Measurements from ENCODE around the gene SCD. TPM values are rescaled to one million over a fixed set of nuclear protein-coding genes. Genes with fewer than 3 reads are reported as not detected.

The SCD gene
- total and polyA plus RNA-seq, 9 of the 15 experiments (the other 6 are each of a cell fraction or from before 2014, with no cell fraction given) = 114 to 486 (median 188) TPM

DNA sequence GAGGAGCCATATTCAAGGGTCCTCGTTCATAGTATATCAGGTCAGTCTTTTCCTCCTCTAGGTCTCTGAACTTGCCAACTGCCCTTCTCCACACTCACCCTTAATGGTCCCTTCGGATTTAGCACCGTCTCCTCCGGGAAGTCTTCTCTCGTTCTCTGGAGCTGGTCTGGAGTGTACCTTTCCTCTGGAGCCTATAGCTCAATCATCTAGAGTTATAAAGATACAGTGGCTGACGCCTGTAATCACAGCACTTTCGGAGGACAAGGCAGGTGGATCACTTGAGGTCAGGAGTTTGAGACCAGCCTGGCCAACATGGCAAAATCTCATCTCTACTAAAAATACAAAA lies 4.4 kb upstream of the SCD start:
- H2AFZ ChIP-seq (ENCODE audit: low read depth, low read length) = peak overlapping the region; percentile 96
- H3K9me3 ChIP-seq (replicated peaks; ENCODE audit: control insufficient read depth, insufficient read depth, low read depth, low read length) = no peaks in the 10 kb centered on the region
- DNase-seq (ENCODE audit: extremely low read depth in 1 of 4, low spot score in 3 of 4) = no peak
- H3K9me1 ChIP-seq (ENCODE audit: control insufficient read depth, insufficient read depth, low read length) = no peaks in the 10 kb centered on the region
- peak overlapping the region; percentile 24; the same call in 1 of the 2 replicates for H3K4me2 ChIP-seq (ENCODE audit: insufficient read depth, low read length)
- CTCF ChIA-PET (ENCODE audit: low intra/inter-chr PET ratio) = interaction anchor here (2.2 kb wide), 1 partner anchor 90 kb away, joined by 44 read pairs; no protein-coding TSS in a partner anchor
- POLR2A ChIA-PET = interaction anchor here (0.7 to 1.0 kb wide), 2 partner anchors 12 to 31 kb away, joined by 3 to 4 read pairs; no protein-coding TSS in a partner anchor
- intact Hi-C loops (cut with micrococcal nuclease) = loop anchor here (1.0 to 10.0 kb wide), 3 partner anchors 91 to 532 kb away; no protein-coding TSS in a partner anchor
- no peaks in the 10 kb centered on the region for H3K27me3 ChIP-seq (ENCODE audit: control insufficient read depth in 2 of 2, insufficient read depth in 2 of 2, low read length in 2 of 2)
- ATAC-seq = no peak
- H3K4me1 ChIP-seq (replicated peaks in 1 of 2; ENCODE audit: control insufficient read depth in 2 of 2, insufficient read depth in 2 of 2, low read length in 2 of 2) = peaks cover 10 to 20% of the 10 kb centered on the region in 2 experiments; a peak in 4 of 5 replicates
- no peak overlapping the region for H3K9ac ChIP-seq (ENCODE audit: insufficient read depth in 1 of 2, low read depth in 2 of 2, low read length in 2 of 2)
- no peak overlapping the region for H3K4me3 ChIP-seq
- in situ Hi-C loops (cut with MboI) = loop anchor here (5.0 to 25.0 kb wide), 3 partner anchors 90 to 545 kb away; no protein-coding TSS in a partner anchor
- TF ChIP-seq ZNF583 (CRISPR knock-in tag; IDR thresholded peaks at IDR 0.05) = 0 out of 2 replicates have a peak, but pooled peaks have one; percentile 36
- TF ChIP-seq DMBX1 (CRISPR knock-in tag; IDR thresholded peaks at IDR 0.05; ENCODE audit: borderline replicate concordance) = 0 out of 2 replicates have a peak, but pooled peaks have one; percentile 22
- no peak for TF ChIP-seq TCF3 (CRISPR knock-in tag; IDR thresholded peaks at IDR 0.05)
- TF ChIP-seq ZBTB17 (CRISPR knock-in tag; IDR thresholded peaks at IDR 0.05) = no peak
- no peak for TF ChIP-seq RBM25 (IDR thresholded peaks at IDR 0.05; ENCODE audit: low read depth, low read length, severe bottlenecking)
- peak; percentile 25; the same call in 1 of the 2 replicates for TF ChIP-seq L3MBTL2 (IDR thresholded peaks at IDR 0.05)
- BruUV-seq (replicated peaks) = no TSS peak
- no peak overlapping the region for H3K27ac ChIP-seq (ENCODE audit: extremely low read depth, low read depth, low read length)
- H4K20me1 ChIP-seq (replicated peaks; ENCODE audit: control insufficient read depth, insufficient read depth, low read length) = no peaks in the 10 kb centered on the region
- H3K36me3 ChIP-seq (ENCODE audit: control insufficient read depth, insufficient read depth, low read length) = peaks cover under 1% of the 10 kb centered on the region; the same call in 1 of the 3 replicates
- 36% methylated on average over 5 of the region's 7 CpGs for WGBS (ENCODE audit: insufficient coverage, low coverage, missing lambda C conversion rate)
- H3K79me2 ChIP-seq (ENCODE audit: control insufficient read depth, insufficient read depth, low read length) = peaks cover 24% of the 10 kb centered on the region
- FAIRE-seq = no peak
